Neural progenitor cell (in vitro differentiated cells): ENCODE measurements around the gene SIAH3.

Experiments
- CTCF ChIP-seq: fragments of 200-600 bp; sonication (generic); IDR thresholded peaks from 2 replicates; pipeline ENCODE4 v1.5.1; 2017; ENCODE audit warnings: antibody characterized with exemption, mild to moderate bottlenecking
- EZH2 ChIP-seq: fragments of 200-600 bp; sonication (generic); IDR thresholded peaks from 2 replicates; pipeline ENCODE4 v1.6.1; 2017; ENCODE audit warnings: antibody characterized with exemption, mild to moderate bottlenecking, moderate library complexity
- EZH2phosphoT487 ChIP-seq: fragments of 200-600 bp; sonication (generic); IDR thresholded peaks from 2 replicates; pipeline ENCODE4 v1.6.1; 2017; ENCODE audit warnings: antibody characterized with exemption

GRCh38 chr13:45865414-45865813, 13.9 kb upstream of the SIAH3 start:
- no peak for TF ChIP-seq EZH2
- no peak for TF ChIP-seq CTCF
- no peak for TF ChIP-seq EZH2phosphoT487
